SHP77 treated with DMSO at 0.1 percent for 48 hours (cell line): Measurements from ENCODE around the gene HCN4.

Experiments used
- DNase-seq: peaks from one replicate; lab custom pipeline; 2025; lab: John Stamatoyannopoulos, UW

Gene HCN4

GRCh38 chr15:73380661-73381060 lies 11.9 kb upstream of the HCN4 start:
- DNase-seq, result no peak

DNA sequence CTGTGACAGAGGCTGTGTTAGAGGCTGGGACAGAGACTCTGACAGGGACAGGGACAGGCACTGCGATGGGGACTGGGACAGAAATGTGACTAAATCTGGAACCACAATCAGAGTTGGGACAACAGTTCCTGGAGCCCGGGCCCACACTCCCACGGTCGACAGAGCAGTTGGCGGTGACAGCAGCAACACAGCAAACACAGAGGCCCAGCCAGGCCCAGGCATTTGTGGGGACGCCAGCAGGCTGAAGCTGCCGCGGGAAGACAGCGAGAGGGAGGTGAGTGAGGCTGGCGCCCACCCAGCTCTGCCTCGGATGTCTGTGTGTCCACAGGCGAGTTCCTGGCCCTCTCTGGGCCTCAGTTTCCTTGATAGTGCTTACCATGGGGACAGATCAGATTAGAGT lies 9.3 kb upstream of the HCN4 start:
- no peak for DNase-seq

DNA sequence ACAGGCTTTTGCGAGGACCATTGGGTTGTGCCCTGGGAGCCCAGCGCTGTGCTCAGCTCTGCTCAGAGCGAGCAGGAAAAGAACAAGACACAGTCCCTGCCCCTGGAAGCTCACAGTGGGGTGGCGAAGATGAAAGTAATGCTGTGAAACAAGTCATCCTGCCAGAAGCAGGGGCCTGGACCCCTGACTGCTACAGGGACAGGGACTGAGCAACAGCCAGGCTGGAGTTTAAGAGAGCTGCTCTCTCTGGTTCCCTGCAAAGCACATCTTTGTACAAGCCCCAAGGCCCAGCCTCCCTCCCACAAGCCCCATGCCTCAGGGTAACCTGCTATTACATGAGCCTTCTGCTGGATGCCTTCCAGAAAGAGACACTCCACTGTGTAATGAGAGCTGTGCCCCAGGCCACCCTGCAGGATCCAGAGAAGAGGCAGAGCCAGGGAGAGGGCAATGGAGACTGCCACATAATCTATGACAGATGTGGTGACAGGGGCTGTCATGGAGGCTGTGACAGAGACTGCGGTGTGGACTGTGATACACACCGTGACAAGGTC lies 7.1 kb upstream of the HCN4 start:
- DNase-seq, result peak; percentile 44

GRCh38 chr15:73375012-73375411 lies 6.3 kb upstream of the HCN4 start:
- no peak for DNase-seq

GRCh38 chr15:73374604-73375003 lies 5.8 kb upstream of the HCN4 start:
- DNase-seq, result no peak

- no peak for DNase-seq
Observed at GRCh38 chr15:73373221-73373620, 4.5 kb upstream of the HCN4 start.

- DNase-seq, result no peak
Observed at GRCh38 chr15:73371812-73372211, 3.1 kb upstream of the HCN4 start.

DNA sequence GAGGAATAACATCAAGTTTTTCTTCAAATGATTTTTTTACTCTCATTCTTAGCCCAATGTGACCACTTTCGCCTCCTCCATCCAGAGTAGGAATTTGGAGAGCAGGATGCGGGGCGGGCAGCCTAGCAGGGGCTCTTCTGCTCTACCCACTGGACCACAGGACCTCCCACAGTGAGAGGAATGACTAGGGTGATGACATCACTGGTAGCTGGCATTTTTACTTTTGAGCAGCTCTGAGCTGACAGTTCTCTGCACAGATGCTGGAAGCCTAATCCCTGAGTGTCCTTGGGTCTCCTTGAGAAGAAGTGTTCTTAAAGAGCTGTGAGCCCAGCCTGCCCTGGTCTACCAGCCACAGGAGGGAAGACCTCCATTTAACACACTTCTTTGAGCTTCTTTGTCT lies 1.4 kb upstream of the HCN4 start:
- no peak for DNase-seq

GRCh38 chr15:73369154-73369694 lies 466 bp upstream of the HCN4 start:
- DNase-seq, result no peak

- no peak for DNase-seq
Observed at GRCh38 chr15:73367624-73368300, 996 bp downstream of the HCN4 start.

DNA sequence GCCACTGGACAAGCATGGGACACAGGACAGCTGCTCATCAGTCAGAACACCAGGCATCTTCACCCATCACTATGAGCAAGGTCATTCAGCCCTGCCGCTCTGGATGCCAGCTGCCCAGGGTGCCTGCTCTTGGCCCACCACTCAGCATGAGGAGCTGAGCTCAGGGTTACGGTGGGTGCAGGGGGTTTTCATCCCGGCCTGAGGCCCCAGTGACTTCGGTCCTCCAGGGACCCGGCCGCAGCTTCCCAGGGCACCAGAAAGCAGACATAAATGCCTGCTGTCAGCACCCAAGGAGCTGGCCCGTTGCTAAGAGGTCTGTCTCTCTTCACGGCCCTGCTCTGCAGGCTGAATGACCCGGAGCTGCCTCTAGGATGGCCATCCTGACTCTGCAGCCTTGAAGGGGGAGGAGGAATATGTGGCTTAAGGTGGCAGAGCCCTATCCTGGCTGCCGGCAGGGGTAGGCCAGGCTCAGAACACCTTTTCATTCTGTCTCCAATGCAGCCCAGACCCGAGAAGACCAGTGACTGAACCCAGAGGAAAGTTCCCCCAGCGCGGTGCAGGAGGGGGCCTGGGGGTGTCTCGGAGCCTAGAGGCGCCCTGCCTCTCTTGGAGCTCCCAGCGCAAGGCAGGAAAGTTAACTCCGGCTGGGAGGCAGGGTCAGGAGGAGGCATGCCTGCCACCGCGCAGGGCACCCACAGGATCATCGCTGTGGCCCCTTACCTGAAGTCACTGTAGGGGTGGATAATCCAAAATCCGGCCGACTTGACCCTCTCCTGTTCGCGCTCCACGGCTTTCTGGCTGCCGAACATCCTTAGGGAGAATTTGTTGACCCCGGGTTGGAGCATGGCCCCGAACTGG lies 1.8 kb downstream of the HCN4 start:
- DNase-seq, result no peak

GRCh38 chr15:73364070-73364469 lies 4.7 kb downstream of the HCN4 start:
- no peak for DNase-seq

GRCh38 chr15:73362900-73363299 lies 5.9 kb downstream of the HCN4 start:
- DNase-seq, result no peak

GRCh38 chr15:73361337-73361736 lies 7.4 kb downstream of the HCN4 start:
- DNase-seq, result no peak

GRCh38 chr15:73359651-73360050 lies 9.1 kb downstream of the HCN4 start:
- DNase-seq, result no peak

GRCh38 chr15:73357999-73358665 lies 10.6 kb downstream of the HCN4 start:
- DNase-seq, result peak; percentile 58

DNA sequence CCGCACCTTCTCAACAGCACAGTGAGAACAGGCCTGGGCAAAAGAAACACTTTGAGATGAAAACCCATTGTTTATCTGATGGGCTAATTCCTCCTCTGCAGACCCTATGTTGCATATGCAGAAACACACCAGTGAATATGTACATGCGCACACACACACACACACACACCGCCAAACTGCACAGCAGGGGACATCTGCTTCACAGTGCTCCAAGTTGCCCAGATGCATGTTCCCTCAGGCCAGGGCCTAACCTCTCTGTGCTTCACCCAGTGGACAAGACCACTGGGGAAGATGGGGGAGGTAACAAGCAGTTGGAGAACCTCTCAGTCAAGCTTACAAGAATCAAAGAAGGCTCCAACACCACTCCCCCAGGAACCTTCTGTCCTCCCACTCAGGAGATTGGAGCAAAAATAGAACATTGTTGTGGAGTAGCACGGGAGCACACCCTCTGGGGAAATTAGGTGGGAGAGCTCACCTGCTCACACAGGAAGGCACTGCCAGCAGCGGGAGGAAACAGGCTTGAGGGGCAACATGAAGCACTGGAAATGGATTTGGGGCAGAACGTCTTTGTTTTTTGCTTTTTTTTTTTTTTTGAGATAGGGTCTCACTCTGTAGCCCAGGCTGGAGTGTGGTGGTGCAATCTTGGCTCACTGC lies 13.0 kb downstream of the HCN4 start:
- DNase-seq, result no peak

DNA sequence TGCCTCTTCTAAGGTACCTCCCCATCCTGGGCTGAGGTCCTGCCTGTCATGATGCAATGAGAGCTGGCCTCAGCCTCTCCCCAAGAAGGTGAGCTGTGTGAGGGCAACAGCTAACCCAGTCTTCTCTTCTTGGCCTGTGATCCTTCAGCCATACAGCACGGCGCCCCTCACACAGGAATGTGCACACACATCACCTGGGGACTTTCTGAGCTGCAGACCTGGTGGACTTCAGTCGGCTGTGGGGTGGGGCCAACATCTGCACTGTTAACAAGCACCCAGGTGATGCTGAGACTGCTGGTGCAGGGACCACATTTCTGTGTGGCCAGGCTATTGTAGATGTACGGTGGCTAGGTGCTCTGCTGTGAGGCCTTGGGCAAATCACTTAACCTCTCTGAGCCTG lies 14.5 kb downstream of the HCN4 start:
- no peak for DNase-seq

- no peak for DNase-seq
Observed at GRCh38 chr15:73353734-73354133, 15.0 kb downstream of the HCN4 start.

GRCh38 chr15:73352082-73352481 lies 16.7 kb downstream of the HCN4 start:
- no peak for DNase-seq

DNA sequence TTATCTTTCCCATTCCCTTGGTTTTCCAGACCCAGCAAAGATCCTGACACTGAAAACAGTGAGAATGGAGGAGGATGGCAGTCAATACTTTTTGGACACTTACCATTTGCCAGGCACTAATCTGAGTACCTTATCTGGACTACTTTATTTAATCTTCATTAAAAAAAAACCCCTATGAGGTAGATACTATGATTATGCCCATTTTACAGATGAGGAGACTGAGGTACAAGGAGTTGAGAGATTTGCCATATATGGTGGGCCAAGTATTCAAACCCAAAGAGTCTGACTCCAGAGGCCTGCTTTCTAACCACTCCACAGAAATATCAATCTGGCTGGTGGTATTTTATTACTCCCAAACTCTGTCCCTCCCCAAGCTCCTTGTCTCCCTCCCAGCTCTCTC lies 19.6 kb downstream of the HCN4 start:
- DNase-seq, result no peak

GRCh38 chr15:73346735-73347312 lies 21.9 kb downstream of the HCN4 start:
- no peak for DNase-seq
